T-helper 1 cell treated with Interleukin-12 subunit alpha and Interleukin-12 subunit beta and Interleukin-4 antibody, amounts not matched to agents 30 μg/mL and 1 μg/mL, for 36 hours (primary cell): ENCODE measurements around the gene FNTB.

ENCODE experiments used
- H3K27ac Mint-ChIP-seq: one replicate; pipeline ENCODE4 v1.8.0; 2021; ENCODE audit warnings: mild to moderate bottlenecking, mixed read lengths
- H3K27me3 Mint-ChIP-seq: one replicate; pipeline ENCODE4 v1.8.0; 2021; ENCODE audit warnings: low read depth, mixed read lengths
- H3K36me3 Mint-ChIP-seq: one replicate; pipeline ENCODE4 v1.8.0; 2021; ENCODE audit warnings: low read depth, mixed read lengths
- H3K4me1 Mint-ChIP-seq: one replicate; pipeline ENCODE4 v1.8.0; 2021; ENCODE audit warnings: low read depth, mixed read lengths
- H3K4me3 Mint-ChIP-seq: one replicate; pipeline ENCODE4 v1.8.0; 2021; ENCODE audit warnings: mild to moderate bottlenecking, moderate library complexity, mixed read lengths
- H3K9me3 Mint-ChIP-seq: one replicate; pipeline ENCODE4 v1.8.0; 2021; ENCODE audit warnings: mixed read lengths

FNTB gene

GRCh38 chr14:64960762-64961276 is 25.9 kb upstream of the FNTB start:
- Mint-ChIP-seq H3K4me3 (no peak overlapping the region), H3K4me1 (peaks cover 2% of the 10 kb centered on the region), H3K27ac (no peak overlapping the region), H3K36me3 (no peaks in the 10 kb centered on the region), H3K27me3 (no peaks in the 10 kb centered on the region), H3K9me3 (no peaks in the 10 kb centered on the region)

- H3K4me3 Mint-ChIP-seq, result no peak overlapping the region
- no peaks in the 10 kb centered on the region for H3K9me3 Mint-ChIP-seq
- H3K27me3 Mint-ChIP-seq, result no peaks in the 10 kb centered on the region
- peaks cover 2% of the 10 kb centered on the region for H3K4me1 Mint-ChIP-seq
- H3K27ac Mint-ChIP-seq, result no peak overlapping the region
- H3K36me3 Mint-ChIP-seq, result no peaks in the 10 kb centered on the region
These were observed 23.1 kb upstream of the FNTB start for GRCh38 chr14:64963611-64964010.

- Mint-ChIP-seq H3K4me3 (no peak overlapping the region), H3K36me3 (no peaks in the 10 kb centered on the region), H3K9me3 (no peaks in the 10 kb centered on the region), H3K4me1 (peaks cover 2% of the 10 kb centered on the region), H3K27ac (no peak overlapping the region), H3K27me3 (peaks cover 4% of the 10 kb centered on the region)
These were observed 21.2 kb upstream of the FNTB start for GRCh38 chr14:64965356-64966000.

GRCh38 chr14:64966976-64967375 is 19.7 kb upstream of the FNTB start:
- Mint-ChIP-seq H3K27ac (no peak overlapping the region), H3K9me3 (no peaks in the 10 kb centered on the region), H3K36me3 (no peaks in the 10 kb centered on the region), H3K4me3 (no peak overlapping the region), H3K27me3 (peaks cover 14% of the 10 kb centered on the region), H3K4me1 (peaks cover 2% of the 10 kb centered on the region)

GRCh38 chr14:64968167-64968566 is 18.5 kb upstream of the FNTB start:
- H3K27me3 Mint-ChIP-seq, result peaks cover 14% of the 10 kb centered on the region
- peaks cover 2% of the 10 kb centered on the region for H3K4me1 Mint-ChIP-seq
- H3K27ac Mint-ChIP-seq, result no peak overlapping the region
- H3K36me3 Mint-ChIP-seq, result no peaks in the 10 kb centered on the region
- H3K9me3 Mint-ChIP-seq, result no peaks in the 10 kb centered on the region
- H3K4me3 Mint-ChIP-seq, result no peak overlapping the region

- H3K9me3 Mint-ChIP-seq, result no peaks in the 10 kb centered on the region
- peaks cover 2% of the 10 kb centered on the region for H3K4me1 Mint-ChIP-seq
- H3K36me3 Mint-ChIP-seq, result no peaks in the 10 kb centered on the region
- H3K27ac Mint-ChIP-seq, result no peak overlapping the region
- H3K27me3 Mint-ChIP-seq, result peaks cover 14% of the 10 kb centered on the region
- H3K4me3 Mint-ChIP-seq, result no peak overlapping the region
These were observed 18.0 kb upstream of the FNTB start for GRCh38 chr14:64968651-64969050.

GRCh38 chr14:64970041-64970440 is 16.7 kb upstream of the FNTB start:
- H3K27ac Mint-ChIP-seq, result no peak overlapping the region
- H3K36me3 Mint-ChIP-seq, result no peaks in the 10 kb centered on the region
- peak overlapping the region; percentile 1 for H3K4me3 Mint-ChIP-seq
- H3K27me3 Mint-ChIP-seq, result peaks cover 14% of the 10 kb centered on the region
- H3K9me3 Mint-ChIP-seq, result no peaks in the 10 kb centered on the region
- H3K4me1 Mint-ChIP-seq, result peaks cover 2% of the 10 kb centered on the region

GRCh38 chr14:64970776-64971477 is 15.8 kb upstream of the FNTB start:
- H3K4me1 Mint-ChIP-seq, result peaks cover 2% of the 10 kb centered on the region
- H3K36me3 Mint-ChIP-seq, result no peaks in the 10 kb centered on the region
- peak overlapping the region; percentile 72 for H3K4me3 Mint-ChIP-seq
- H3K27ac Mint-ChIP-seq, result no peak overlapping the region
- H3K9me3 Mint-ChIP-seq, result no peaks in the 10 kb centered on the region
- H3K27me3 Mint-ChIP-seq, result peaks cover 14% of the 10 kb centered on the region

- Mint-ChIP-seq H3K27me3 (peaks cover 17% of the 10 kb centered on the region), H3K27ac (no peak overlapping the region), H3K9me3 (no peaks in the 10 kb centered on the region), H3K36me3 (no peaks in the 10 kb centered on the region), H3K4me1 (peaks cover 2% of the 10 kb centered on the region), H3K4me3 (peak overlapping the region; percentile 72)
These were observed 15.2 kb upstream of the FNTB start for GRCh38 chr14:64971491-64971942.

GRCh38 chr14:64971943-64972791 is 14.5 kb upstream of the FNTB start, which contains the start of gene RAB15:
Gene RAB15 (minus strand): TSS chr14:64972336. CDS start chr14:64972076, 260 bp downstream.
- peak within 1 kb of the TSS; percentile 36 for H3K27ac Mint-ChIP-seq
- peak within 1 kb of the TSS; percentile 79 for H3K4me3 Mint-ChIP-seq
- no peaks in the 10 kb centered on the region for H3K9me3 Mint-ChIP-seq

GRCh38 chr14:64973026-64973442 is 13.7 kb upstream of the FNTB start:
- no peaks in the 10 kb centered on the region for H3K9me3 Mint-ChIP-seq

More at GRCh38 chr14:64971943-64972791, 14.5 kb upstream of the FNTB start, which contains the start of gene RAB15:
- H3K27me3 Mint-ChIP-seq, result peaks cover 21% of the 10 kb centered on the region
- H3K4me1 Mint-ChIP-seq, result peaks cover 2% of the 10 kb centered on the region
- H3K36me3 Mint-ChIP-seq, result no peaks in the 10 kb centered on the region

GRCh38 chr14:64973826-64974225 is 12.9 kb upstream of the FNTB start:
- no peak overlapping the region for H3K27ac Mint-ChIP-seq
- H3K27me3 Mint-ChIP-seq, result peaks cover 28% of the 10 kb centered on the region
- H3K9me3 Mint-ChIP-seq, result no peaks in the 10 kb centered on the region
- no peaks in the 10 kb centered on the region for H3K36me3 Mint-ChIP-seq
- peaks cover 2% of the 10 kb centered on the region for H3K4me1 Mint-ChIP-seq
- no peak overlapping the region for H3K4me3 Mint-ChIP-seq

More at GRCh38 chr14:64973026-64973442, 13.7 kb upstream of the FNTB start:
- Mint-ChIP-seq H3K27me3 (peaks cover 23% of the 10 kb centered on the region), H3K4me1 (peaks cover 2% of the 10 kb centered on the region), H3K27ac (no peak overlapping the region), H3K4me3 (peak overlapping the region; percentile 79), H3K36me3 (no peaks in the 10 kb centered on the region)

GRCh38 chr14:64974563-64974962 is 12.1 kb upstream of the FNTB start:
- Mint-ChIP-seq H3K27me3 (peaks cover 32% of the 10 kb centered on the region), H3K4me3 (no peak overlapping the region), H3K27ac (no peak overlapping the region), H3K4me1 (peaks cover 2% of the 10 kb centered on the region), H3K36me3 (no peaks in the 10 kb centered on the region), H3K9me3 (no peaks in the 10 kb centered on the region)

GRCh38 chr14:64979336-64980074 is 7.2 kb upstream of the FNTB start:
- Mint-ChIP-seq H3K4me3 (no peak overlapping the region), H3K27ac (no peak overlapping the region), H3K9me3 (no peaks in the 10 kb centered on the region), H3K36me3 (no peaks in the 10 kb centered on the region), H3K4me1 (peaks cover 7% of the 10 kb centered on the region), H3K27me3 (peaks cover 45% of the 10 kb centered on the region)
